Heart left ventricle (tissue), 13 donors: Measurements from ENCODE around the gene PTOV1.

Source experiments
- POLR2A ChIP-seq, 2 donors: fragments of 450-650 bp; IDR thresholded peaks; one replicate each; pipeline ENCODE4 v1.6.1; 2017; ENCODE audit warnings: antibody characterized with exemption in 2 of 2, mild to moderate bottlenecking in 2 of 2, moderate library complexity in 2 of 2
- TF ChIP-seq, protein P1 (sequence below), 12 donors: fragments of 200-600 bp; sonication (generic) in 4 of 12; IDR thresholded peaks; one replicate each; pipeline versions ENCODE4 v1.5.0 to v1.8.0; 2018 to 2022; ENCODE audit warnings: antibody characterized with exemption in 12 of 12, mild to moderate bottlenecking in 5 of 12
- donor health status: ischemic (EF 13 %, LVEDD 7.1; RV severe dilation, severe dysfunction).
- donor health status: DM: no; HTN: yes; CAD: no.
- donor health status: DM: no; HTN: no; CAD: no.
- donor health status: ischemic (EF 25% LVEDD 6.9; RV normal size, moderate dysfunction).
- donor health status: ischemic (EF 25% LVEDD 5.7; RV mildly dilated, moderate dysfunction).
- donor health status: ischemic (EF 35%, LVEDD 5.7; RV mildly dilated, moderate dysfunction).
- donor health status: nonischemic (EF 11% LVEDD 7.7; RV severe dilation, severe dysfunction).
- donor health status: DM: yes; HTN: yes; CAD: no.
- donor health status: PGD.
- donor health status: ischemic (EF 29% LVEDD 5.4; RV normal size, mild dysfunction).
- donor health status: nonischemic (EF 23%, LVEDD 6.1; RV moderate dilation, normal function).

DNA sequence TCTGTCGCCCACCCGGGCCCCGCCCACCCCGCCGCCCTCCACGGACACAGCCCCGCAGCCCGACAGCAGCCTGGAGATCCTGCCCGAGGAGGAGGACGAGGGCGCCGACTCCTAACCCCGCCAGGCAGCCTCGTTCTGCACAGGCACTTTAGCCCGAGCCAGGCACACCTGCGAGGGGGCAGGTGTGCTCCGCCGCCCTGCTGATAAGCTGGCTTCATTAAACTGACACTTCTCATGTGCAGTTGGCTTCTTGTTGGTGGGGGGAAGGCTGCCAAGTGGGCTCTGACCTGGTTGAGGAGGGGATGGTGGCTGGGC is 37.5 kb downstream of the PTOV1 start:
- TF ChIP-seq, protein P1, sequence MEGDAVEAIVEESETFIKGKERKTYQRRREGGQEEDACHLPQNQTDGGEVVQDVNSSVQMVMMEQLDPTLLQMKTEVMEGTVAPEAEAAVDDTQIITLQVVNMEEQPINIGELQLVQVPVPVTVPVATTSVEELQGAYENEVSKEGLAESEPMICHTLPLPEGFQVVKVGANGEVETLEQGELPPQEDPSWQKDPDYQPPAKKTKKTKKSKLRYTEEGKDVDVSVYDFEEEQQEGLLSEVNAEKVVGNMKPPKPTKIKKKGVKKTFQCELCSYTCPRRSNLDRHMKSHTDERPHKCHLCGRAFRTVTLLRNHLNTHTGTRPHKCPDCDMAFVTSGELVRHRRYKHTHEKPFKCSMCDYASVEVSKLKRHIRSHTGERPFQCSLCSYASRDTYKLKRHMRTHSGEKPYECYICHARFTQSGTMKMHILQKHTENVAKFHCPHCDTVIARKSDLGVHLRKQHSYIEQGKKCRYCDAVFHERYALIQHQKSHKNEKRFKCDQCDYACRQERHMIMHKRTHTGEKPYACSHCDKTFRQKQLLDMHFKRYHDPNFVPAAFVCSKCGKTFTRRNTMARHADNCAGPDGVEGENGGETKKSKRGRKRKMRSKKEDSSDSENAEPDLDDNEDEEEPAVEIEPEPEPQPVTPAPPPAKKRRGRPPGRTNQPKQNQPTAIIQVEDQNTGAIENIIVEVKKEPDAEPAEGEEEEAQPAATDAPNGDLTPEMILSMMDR (IDR thresholded peaks at IDR 0.05): no peak
- no peak for TF ChIP-seq POLR2A (IDR thresholded peaks at IDR 0.05)
